Measurements from ENCODE around the gene UBE2QL1. TPM values are rescaled to one million over a fixed set of nuclear protein-coding genes. Genes with fewer than 3 reads are reported as not detected.

Gene UBE2QL1
- total RNA-seq, 1 donor from 2014 or later: 4.4 TPM

GRCh38 chr5:6452622-6453504 lies 4.2 kb downstream of the UBE2QL1 start:
- H3K4me1 Mint-ChIP-seq: peaks cover 15% of the 10 kb centered on the region
- no peak for TF ChIP-seq CTCF (IDR thresholded peaks at IDR 0.05; ENCODE audit: unreplicated experiment)
- peaks cover 86% of the 10 kb centered on the region for H3K27me3 Mint-ChIP-seq (ENCODE audit: low read depth)
- H3K27ac Mint-ChIP-seq: no peak overlapping the region
- no peak for DNase-seq (ENCODE audit: low spot score in 2 of 2, unreplicated experiment in 2 of 2)
- H3K36me3 Mint-ChIP-seq: no peaks in the 10 kb centered on the region
- H3K9me3 Mint-ChIP-seq: no peaks in the 10 kb centered on the region
- no peak overlapping the region for H3K4me3 Mint-ChIP-seq

GRCh38 chr5:6453937-6454560 lies 5.4 kb downstream of the UBE2QL1 start:
- Mint-ChIP-seq H3K4me1 (peaks cover 15% of the 10 kb centered on the region), H3K4me3 (no peak overlapping the region), H3K36me3 (no peaks in the 10 kb centered on the region), H3K9me3 (no peaks in the 10 kb centered on the region), H3K27ac (no peak overlapping the region), H3K27me3 (ENCODE audit: low read depth) (peaks cover 90% of the 10 kb centered on the region)
- no peak for TF ChIP-seq CTCF (IDR thresholded peaks at IDR 0.05; ENCODE audit: unreplicated experiment)
- DNase-seq (ENCODE audit: low spot score in 2 of 2, unreplicated experiment in 2 of 2): no peak

- H3K36me3 Mint-ChIP-seq: no peaks in the 10 kb centered on the region
- no peak overlapping the region for H3K4me3 Mint-ChIP-seq
- H3K4me1 Mint-ChIP-seq: peaks cover 11% of the 10 kb centered on the region
- no peak for DNase-seq (ENCODE audit: low spot score in 2 of 2, unreplicated experiment in 2 of 2)
- no peak for TF ChIP-seq CTCF (IDR thresholded peaks at IDR 0.05; ENCODE audit: unreplicated experiment)
- peaks cover 91% of the 10 kb centered on the region for H3K27me3 Mint-ChIP-seq (ENCODE audit: low read depth)
- H3K9me3 Mint-ChIP-seq: no peaks in the 10 kb centered on the region
- no peak overlapping the region for H3K27ac Mint-ChIP-seq
These were observed 6.0 kb downstream of the UBE2QL1 start for GRCh38 chr5:6454628-6455053.

- Mint-ChIP-seq H3K9me3 (no peaks in the 10 kb centered on the region), H3K4me1 (peaks cover 4% of the 10 kb centered on the region), H3K27ac (no peak overlapping the region), H3K4me3 (no peak overlapping the region), H3K27me3 (ENCODE audit: low read depth) (peaks cover 89% of the 10 kb centered on the region), H3K36me3 (no peaks in the 10 kb centered on the region)
- no peak for DNase-seq (ENCODE audit: low spot score in 2 of 2, unreplicated experiment in 2 of 2)
- no peak for TF ChIP-seq CTCF (IDR thresholded peaks at IDR 0.05; ENCODE audit: unreplicated experiment)
These were observed 7.0 kb downstream of the UBE2QL1 start for GRCh38 chr5:6455571-6456200.

GRCh38 chr5:6456766-6457370 lies 8.2 kb downstream of the UBE2QL1 start:
- H3K27me3 Mint-ChIP-seq (ENCODE audit: low read depth): peaks cover 87% of the 10 kb centered on the region
- no peaks in the 10 kb centered on the region for H3K4me1 Mint-ChIP-seq
- no peak for TF ChIP-seq CTCF (IDR thresholded peaks at IDR 0.05; ENCODE audit: unreplicated experiment)
- H3K27ac Mint-ChIP-seq: no peak overlapping the region
- H3K9me3 Mint-ChIP-seq: no peaks in the 10 kb centered on the region
- no peaks in the 10 kb centered on the region for H3K36me3 Mint-ChIP-seq
- DNase-seq (ENCODE audit: low spot score in 2 of 2, unreplicated experiment in 2 of 2): no peak
- H3K4me3 Mint-ChIP-seq: no peak overlapping the region
